Measurements from ENCODE around the gene CTXND1. TPM values are rescaled to one million over a fixed set of nuclear protein-coding genes. Genes with fewer than 3 reads are reported as not detected.
A peak's percentile ranks its signal among the peaks of the same experiment; 100 is the strongest.

Gene CTXND1
- total and polyA plus RNA-seq, 2 of the 13 experiments (the other 11 are each of a cell fraction or from before 2014, with no cell fraction given) = 1.2 to 2.1 TPM

DNA sequence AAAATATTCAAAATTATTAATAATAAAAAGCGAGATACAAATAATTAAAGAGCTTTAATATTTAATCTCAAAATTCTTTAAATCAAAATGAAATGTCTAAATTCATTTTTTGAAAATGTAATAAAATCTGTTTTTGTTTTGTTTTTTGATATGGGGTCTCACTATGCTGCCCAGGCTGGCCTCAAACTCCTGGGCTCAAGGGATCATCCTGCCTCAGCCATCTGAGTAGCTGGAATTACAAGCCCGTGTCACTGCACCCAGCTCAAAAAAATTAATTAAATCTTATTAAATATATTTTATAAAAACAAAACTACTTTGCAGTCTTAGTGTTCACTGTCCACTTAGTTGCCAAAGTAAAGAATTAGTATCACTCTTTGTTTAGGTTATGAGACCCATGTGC is 60.8 kb downstream of the CTXND1 start:
- CTCF ChIA-PET (ENCODE audit: low intra/inter-chr PET ratio, low total read pairs) = no interaction called here
- H3K79me2 ChIP-seq (ENCODE audit: insufficient read depth, low read length) = no peaks in the 10 kb centered on the region
- no peak overlapping the region for H3K9ac ChIP-seq (ENCODE audit: insufficient read depth, low read depth, low read length)
- TF ChIP-seq ZNF121 (CRISPR knock-in tag; IDR thresholded peaks at IDR 0.05) = peak; percentile 55; the same call in 1 of the 2 replicates
- TF ChIP-seq, protein P1, sequence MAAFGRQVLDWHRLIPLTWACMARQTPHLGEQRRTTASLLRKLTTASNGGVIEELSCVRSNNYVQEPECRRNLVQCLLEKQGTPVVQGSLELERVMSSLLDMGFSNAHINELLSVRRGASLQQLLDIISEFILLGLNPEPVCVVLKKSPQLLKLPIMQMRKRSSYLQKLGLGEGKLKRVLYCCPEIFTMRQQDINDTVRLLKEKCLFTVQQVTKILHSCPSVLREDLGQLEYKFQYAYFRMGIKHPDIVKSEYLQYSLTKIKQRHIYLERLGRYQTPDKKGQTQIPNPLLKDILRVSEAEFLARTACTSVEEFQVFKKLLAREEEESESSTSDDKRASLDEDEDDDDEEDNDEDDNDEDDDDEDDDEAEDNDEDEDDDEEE (CRISPR knock-in tag; IDR thresholded peaks at IDR 0.05) = no peak
- no TSS peak for BruUV-seq (replicated peaks)
- DNase-seq (ENCODE audit: low spot score) (no peak), ATAC-seq (no peak), FAIRE-seq (no peak)
- POLR2A ChIA-PET = interaction anchor here (0.9 kb wide), 1 partner anchor 132 kb away, joined by 3 read pairs; no protein-coding TSS in a partner anchor
- in situ Hi-C loops (cut with HindIII; ENCODE audit: extremely low pct_ligation_motif_present, low pct_unique_long_range_greater_than_20kb) (no loop called here), intact Hi-C loops (cut with micrococcal nuclease; ENCODE audit: unreplicated experiment) (no loop called here)
- no peak overlapping the region for H2AFZ ChIP-seq (ENCODE audit: low read length)
- 93% methylated on average over 2 of the region's 2 CpGs for WGBS (ENCODE audit: low lambda C conversion rate)
- H3K4me3 ChIP-seq (replicated peaks in 1 of 3; ENCODE audit: insufficient read depth in 1 of 3, low read depth in 2 of 3, low read length in 3 of 3) = no peak overlapping the region
- H3K36me3 ChIP-seq (replicated peaks in 1 of 2; ENCODE audit: control insufficient read depth in 1 of 2, insufficient read depth in 2 of 2, low read length in 2 of 2) = peaks cover 0 to 10% of the 10 kb centered on the region in 2 experiments; a peak in 4 of 5 replicates
- H3K4me2 ChIP-seq (ENCODE audit: low read depth, low read length) = no peak overlapping the region
- H4K20me1 ChIP-seq (ENCODE audit: insufficient read depth, low read length) = no peaks in the 10 kb centered on the region
- H3K4me1 ChIP-seq (ENCODE audit: insufficient read depth, low read length) = peaks cover 32% of the 10 kb centered on the region
- no peak overlapping the region for H3K27ac ChIP-seq (ENCODE audit: extremely low read length, insufficient read depth, low read length)
- no peaks in the 10 kb centered on the region for H3K27me3 ChIP-seq (ENCODE audit: control insufficient read depth in 1 of 2, insufficient read depth in 2 of 2, low read length in 2 of 2)
- H3K9me3 ChIP-seq (ENCODE audit: low read length) = no peaks in the 10 kb centered on the region

GRCh38 chr15:80188251-80188650 is 63.8 kb downstream of the CTXND1 start:
- no peak for DNase-seq (ENCODE audit: low spot score)
- no peak overlapping the region for H3K27ac ChIP-seq (ENCODE audit: extremely low read length, insufficient read depth, low read length)
- POLR2A ChIA-PET = no interaction called here
- H3K79me2 ChIP-seq (ENCODE audit: insufficient read depth, low read length) = no peaks in the 10 kb centered on the region
- H4K20me1 ChIP-seq (ENCODE audit: insufficient read depth, low read length) = no peaks in the 10 kb centered on the region
- no TSS peak for BruUV-seq (replicated peaks)
- no peak overlapping the region for H3K4me2 ChIP-seq (ENCODE audit: low read depth, low read length)
- no peaks in the 10 kb centered on the region for H3K9me3 ChIP-seq (ENCODE audit: low read length)
- ATAC-seq = no peak
- peaks cover 28% of the 10 kb centered on the region for H3K4me1 ChIP-seq (ENCODE audit: insufficient read depth, low read length)
- H3K27me3 ChIP-seq (ENCODE audit: control insufficient read depth in 1 of 2, insufficient read depth in 2 of 2, low read length in 2 of 2) = no peaks in the 10 kb centered on the region
- H3K4me3 ChIP-seq (replicated peaks in 1 of 3; ENCODE audit: insufficient read depth in 1 of 3, low read depth in 2 of 3, low read length in 3 of 3) = no peak overlapping the region
- CTCF ChIA-PET (ENCODE audit: low intra/inter-chr PET ratio, low total read pairs) = no interaction called here
- in situ Hi-C loops (cut with HindIII; ENCODE audit: extremely low pct_ligation_motif_present, low pct_unique_long_range_greater_than_20kb) = no loop called here
- 84% methylated on average over 2 of the region's 2 CpGs for WGBS (ENCODE audit: low lambda C conversion rate)
- H3K9ac ChIP-seq (ENCODE audit: insufficient read depth, low read depth, low read length) = no peak overlapping the region
- intact Hi-C loops (cut with micrococcal nuclease; ENCODE audit: unreplicated experiment) = no loop called here
- no peak for FAIRE-seq
- H2AFZ ChIP-seq (ENCODE audit: low read length) = no peak overlapping the region
- peaks cover 11 to 36% of the 10 kb centered on the region in 2 experiments; a peak in 4 of 5 replicates for H3K36me3 ChIP-seq (replicated peaks in 1 of 2; ENCODE audit: control insufficient read depth in 1 of 2, insufficient read depth in 2 of 2, low read length in 2 of 2)
- TF ChIP-seq HNRNPLL (IDR thresholded peaks at IDR 0.05; ENCODE audit: low read depth, low read length, poor library complexity, severe bottlenecking) (no peak), HHEX (CRISPR knock-in tag; IDR thresholded peaks at IDR 0.05) (no peak), HNRNPUL1 (IDR thresholded peaks at IDR 0.05; ENCODE audit: low read depth, low read length) (no peak), ATAD3A (CRISPR knock-in tag; IDR thresholded peaks at IDR 0.05) (no peak), ZNF446 (CRISPR knock-in tag; IDR thresholded peaks at IDR 0.05) (no peak), MAFK (conservative IDR thresholded peaks at IDR 0.05 in 1 of 2, IDR thresholded peaks at IDR 0.05 in 1 of 2; ENCODE audit: low read length in 2 of 2) (peak in 1 of 2 experiments; percentile 57; a peak in 2 of 4 replicates), ELF4 (CRISPR knock-in tag; IDR thresholded peaks at IDR 0.05; ENCODE audit: borderline replicate concordance) (no peak), ZNF558 (CRISPR knock-in tag; IDR thresholded peaks at IDR 0.05; ENCODE audit: borderline replicate concordance) (no peak), MAFF (IDR thresholded peaks at IDR 0.05; ENCODE audit: low read depth, low read length) (peak; percentile 15; the same call in 1 of the 2 replicates), HMGXB4 (CRISPR knock-in tag; IDR thresholded peaks at IDR 0.05; ENCODE audit: borderline replicate concordance in 1 of 2, low read depth in 1 of 2) (no peak), RNF219 (CRISPR knock-in tag; IDR thresholded peaks at IDR 0.05) (no peak), JUNB (CRISPR knock-in tag; IDR thresholded peaks at IDR 0.05; ENCODE audit: borderline replicate concordance) (no peak)

All from HepG2 (cell line).